K562 (cell line): ENCODE results near the gene ZNF750. TPM values are rescaled to one million over a fixed set of nuclear protein-coding genes. Genes with fewer than 3 reads are reported as not detected.

Source experiments
- ATAC-seq: fragments of 200-7000 bp; cut with Tn5 transposase; 3 replicates; pipeline ENCODE4 v1.9.1; 2020; ENCODE audit warnings: moderate library complexity
- BruUV-seq: library from RNA; stranded (reverse); fragments of 400-500 nt; replicated peaks from 2 replicates; lab custom pipeline; 2021; lab: Mats Ljungman, UMichigan
- CTCF ChIA-PET: fragments of 300-600 bp; formaldehyde crosslinking; extraction: SDS; loops from one replicate; lab custom pipeline; 2021; ENCODE audit warnings: low intra/inter-chr PET ratio; lab: Yijun Ruan, JAX
- POLR2A ChIA-PET: fragments of 300-600, 350-650 bp; sonication (Branson Sonifier 250); formaldehyde crosslinking; extraction: SDS; loops from one replicate; lab custom pipeline; 2021; ENCODE audit warnings: antibody characterized with exemption, inconsistent platforms; lab: Yijun Ruan, JAX
- DNase-seq, 4 experiments: peaks; one replicate each; pipeline versions ENCODE4 v3.0.0 to v3.0.0-alpha.2; 2011 to 2018; ENCODE audit warnings: low spot score in 3 of 4, mixed read lengths in 3 of 4; ENCODE audit errors: extremely low read depth in 1 of 4
- FAIRE-seq: peaks from 2 replicates; lab custom pipeline; 2011; peaks lifted over from hg19 to GRCh38; lab: Jason Lieb, UNC
- H2AFZ ChIP-seq: 2 replicates; pipeline ENCODE4 v1.6.0; 2011; ENCODE audit warnings: low read depth, low read length, control low read depth, inconsistent platforms
- H3K27ac ChIP-seq: fragments of 200-600 bp; 3 replicates; pipeline ENCODE4 v1.8.0; 2011; ENCODE audit warnings: low read depth, mild to moderate bottlenecking, control low read depth, inconsistent platforms, low read length, moderate library complexity, mixed read lengths; ENCODE audit errors: extremely low read depth
- H3K27me3 ChIP-seq, 2 experiments: fragments of 300-600 bp in 1 of 2; 2 replicates in 1 of 2; 3 replicates in 1 of 2; pipeline versions ENCODE4 v1.6.0 to v1.8.0; 2011; ENCODE audit warnings: inconsistent platforms in 2 of 2, low read length in 2 of 2, mild to moderate bottlenecking in 1 of 2, mixed read lengths in 1 of 2, moderate library complexity in 1 of 2; ENCODE audit not compliant: control insufficient read depth in 2 of 2, insufficient read depth in 2 of 2
- H3K36me3 ChIP-seq: fragments of 300-600 bp; 3 replicates; pipeline ENCODE4 v1.8.0; 2011; ENCODE audit warnings: mild to moderate bottlenecking, low read length, inconsistent platforms; ENCODE audit not compliant: control insufficient read depth, insufficient read depth
- H3K4me1 ChIP-seq, 2 experiments: fragments of 200-600 bp in 1 of 2; replicated peaks in 1 of 2; 2 replicates in 1 of 2; 3 replicates in 1 of 2; pipeline versions ENCODE4 v1.5.1 to v1.8.0; 2011; ENCODE audit warnings: inconsistent platforms in 2 of 2, low read length in 2 of 2, mild to moderate bottlenecking in 1 of 2, mixed read lengths in 1 of 2, moderate library complexity in 1 of 2; ENCODE audit not compliant: control insufficient read depth in 2 of 2, insufficient read depth in 2 of 2
- H3K4me2 ChIP-seq: 2 replicates; pipeline ENCODE4 v1.6.1; 2011; ENCODE audit warnings: low read length, control low read depth, inconsistent platforms, mixed read lengths; ENCODE audit not compliant: insufficient read depth
- H3K4me3 ChIP-seq: fragments of 200-600 bp; sonication (generic), shearing (Covaris generic); 2 replicates; pipeline ENCODE4 v1.5.1; 2016; ENCODE audit warnings: control low read depth, inconsistent platforms
- H3K79me2 ChIP-seq: fragments of 200-600 bp; 3 replicates; pipeline ENCODE4 v1.8.0; 2011; ENCODE audit warnings: low read length, inconsistent platforms; ENCODE audit not compliant: control insufficient read depth, insufficient read depth
- H3K9ac ChIP-seq, 2 experiments: 2 replicates each; pipeline versions ENCODE4 v1.6.0 to v1.6.1; 2011; ENCODE audit warnings: low read depth in 2 of 2, low read length in 2 of 2, control low read depth in 1 of 2, inconsistent platforms in 1 of 2, mild to moderate bottlenecking in 1 of 2, mixed read lengths in 1 of 2; ENCODE audit not compliant: insufficient read depth in 1 of 2
- H3K9me1 ChIP-seq: one replicate; pipeline ENCODE4 v1.6.0; 2011; ENCODE audit warnings: inconsistent platforms, mild to moderate bottlenecking, low read length, moderate library complexity; ENCODE audit not compliant: control insufficient read depth, insufficient read depth
- H3K9me3 ChIP-seq: replicated peaks from 2 replicates; pipeline ENCODE4 v1.5.1; 2011; ENCODE audit warnings: low read depth, low read length, inconsistent platforms; ENCODE audit not compliant: control insufficient read depth, insufficient read depth
- H4K20me1 ChIP-seq: replicated peaks from 2 replicates; pipeline ENCODE4 v1.6.1; 2011; ENCODE audit warnings: low read length, inconsistent platforms, mixed read lengths; ENCODE audit not compliant: control insufficient read depth, insufficient read depth
- ATF6 ChIP-seq: sonication (generic); formaldehyde crosslinking; IDR thresholded peaks from 2 replicates; pipeline ENCODE4 v1.4.0; 2020; ENCODE audit warnings: mild to moderate bottlenecking, missing genetic modification reagents
- BMI1 ChIP-seq: fragments of 150-350 bp; IDR thresholded peaks from 2 replicates; pipeline ENCODE4 v1.6.1; 2014; ENCODE audit warnings: low read length
- CBX8 ChIP-seq: fragments of 200-600 bp; sonication (generic); IDR thresholded peaks from 2 replicates; pipeline ENCODE4 v1.6.1; 2012; ENCODE audit warnings: borderline replicate concordance, mixed run types, low read depth, mild to moderate bottlenecking, moderate library complexity, mixed read lengths, low read length, control low read depth, inconsistent platforms; ENCODE audit not compliant: poor library complexity, severe bottlenecking; ENCODE audit errors: extremely low read depth
- CEBPG ChIP-seq, 3 experiments: fragments of 200-800 bp in 1 of 3; sonication (Bioruptor generic) in 1 of 3; sonication (generic) in 1 of 3; formaldehyde crosslinking in 1 of 3; IDR thresholded peaks in 2 of 3; conservative IDR thresholded peaks in 1 of 3; 2 replicates each; pipeline versions ENCODE4 v1.6.1 to v1.8.0; 2016 to 2022; ENCODE audit warnings: missing compliant biosample characterization in 2 of 3, missing genetic modification characterization in 2 of 3, mild to moderate bottlenecking in 1 of 3, missing genetic modification reagents in 1 of 3
- WGBS: fragments of 100-300 bp; shearing (Covaris generic); methylation state at CpG from one replicate; pipeline ENCODE4 v1.1.6; 2016; ENCODE audit warnings: low coverage, mixed read lengths; ENCODE audit not compliant: insufficient coverage; ENCODE audit errors: missing lambda C conversion rate; 5-methylcytosine and 5-hydroxymethylcytosine counted together
- in situ Hi-C: fragments of 300-500 bp; cut with MboI; formaldehyde crosslinking; loops from 4 replicates; pipeline ENCODE4 v1.15.0; 2018; ENCODE audit warnings: inconsistent platforms, mixed read lengths
- intact Hi-C: fragments of 100-400 bp; cut with micrococcal nuclease; formaldehyde crosslinking; loops from 2 replicates; pipeline ENCODE4 v1.14.2; 2022
- polyA plus RNA-seq, 8 experiments: library from polyadenylated mRNA; depleted of rRNA in 4 of 8; stranded (reverse) in 5 of 8; unstranded in 3 of 8; fragments of >200 nt; fragmentation: Nextera tagmentation in 2 of 8; fragmentation: Illumina TruSeq in 1 of 8; extraction: Ambion mirVana in 2 of 8; extraction: Trizol in 1 of 8; gene quantifications; 2 replicates each; pipeline versions ENCODE4 v1.2.1 to v1.2.3, GENCODE V29; 2011 to 2014; ENCODE audit warnings: inconsistent platforms in 1 of 8, missing spikeins in 1 of 8
- total RNA-seq, 7 experiments: library from RNA; depleted of rRNA in 6 of 7; stranded (reverse); fragments of >200 nt in 6 of 7; fragmentation: Illumina TruSeq in 2 of 7; extraction: Trizol in 2 of 7; gene quantifications; 2 replicates each; pipeline versions ENCODE4 v1.2.1 to v1.2.3, GENCODE V29; 2011 to 2021; ENCODE audit warnings: low replicate concordance in 1 of 7

ZNF750 gene
- total and polyA plus RNA-seq, 9 of the 15 experiments (the other 6 are each of a cell fraction or from before 2014, with no cell fraction given) = not detected

- no peak for TF ChIP-seq ATF6 (CRISPR knock-in tag)
- no peak for TF ChIP-seq BMI1
Measured at GRCh38 chr17:82879241-82879640, 39.4 kb upstream of the ZNF750 start (continued).

- Histone ChIP-seq H3K4me2 (no peak overlapping the region), H3K79me2 (peaks cover 28% of the 10 kb centered on the region), H3K9me3 (no peaks in the 10 kb centered on the region), H3K4me1 (peaks cover 17 to 61% of the 10 kb centered on the region in 2 experiments; a peak in 4 of 5 replicates), H3K27ac (no peak overlapping the region), H2AFZ (no peak overlapping the region), H4K20me1 (no peaks in the 10 kb centered on the region), H3K36me3 (peaks cover 17% of the 10 kb centered on the region; the same call in 1 of the 3 replicates), H3K27me3 (no peaks in the 10 kb centered on the region), H3K9me1 (no peaks in the 10 kb centered on the region), H3K9ac (no peak overlapping the region)
- no TSS peak for BruUV-seq
- DNase-seq (no peak), FAIRE-seq (no peak), ATAC-seq (no peak)
- ChIA-PET POLR2A (interaction anchor here (0.7 kb wide), 1 partner anchor 94 kb away, joined by 4 read pairs; no protein-coding TSS in a partner anchor), CTCF (no interaction called here)
- WGBS = 89% methylated on average over 9 of the region's 9 CpGs
- in situ Hi-C loops = no loop called here
- intact Hi-C loops = no loop called here
- TF ChIP-seq CEBPG (CRISPR knock-in tag; IDR thresholded peaks at IDR 0.05) (no peak), CEBPG (tag; conservative IDR thresholded peaks at IDR 0.05 in 1 of 2, IDR thresholded peaks at IDR 0.05 in 1 of 2) (0 out of 4 replicates have a peak, but pooled peaks of 1 of the 2 experiments have one; percentile 10), CBX8 (no peak)
- TF ChIP-seq, all 486 proteins: peak for 1
- H3K4me3 ChIP-seq = no peak overlapping the region
Measured at GRCh38 chr17:82878527-82878926, 38.7 kb upstream of the ZNF750 start.
